HL-60 (cell line): ENCODE data around the gene SLCO2A1.

ENCODE experiments used
- DNase-seq, 2 experiments: peaks; one replicate each; pipeline ENCODE4 v3.0.0-alpha.2; 2010 to 2020; ENCODE audit warnings: low read depth in 1 of 2, low spot score in 1 of 2
- H3K27ac ChIP-seq: fragments of 250-450 bp; sonication (Bioruptor Pico); replicated peaks from 2 replicates; pipeline ENCODE4 v1.5.1; 2020; ENCODE audit warnings: mild to moderate bottlenecking, moderate library complexity
- H3K27me3 ChIP-seq: fragments of 250-450 bp; sonication (Bioruptor Pico); 2 replicates; pipeline ENCODE4 v1.5.1; 2021; ENCODE audit warnings: mild to moderate bottlenecking, moderate library complexity; ENCODE audit not compliant: insufficient read depth, poor library complexity, severe bottlenecking
- H3K4me3 ChIP-seq: replicated peaks from 2 replicates; pipeline ENCODE4 v1.5.1; 2011; ENCODE audit warnings: mild to moderate bottlenecking, control low read depth, low read length; ENCODE audit not compliant: insufficient read depth
- GABPA ChIP-seq: IDR thresholded peaks from 2 replicates; pipeline ENCODE4 v1.6.1; 2012; ENCODE audit warnings: low read depth
- POLR2AphosphoS5 ChIP-seq: IDR thresholded peaks from 2 replicates; pipeline ENCODE4 v1.6.1; 2012; ENCODE audit warnings: low read depth
- SPI1 ChIP-seq: IDR thresholded peaks from 2 replicates; pipeline ENCODE4 v1.6.1; 2012; ENCODE audit warnings: low read depth, mild to moderate bottlenecking, borderline replicate concordance
- TF ChIP-seq, protein P1 (sequence below): IDR thresholded peaks from 2 replicates; pipeline ENCODE4 v1.6.1; 2012; ENCODE audit warnings: low read depth; ENCODE audit not compliant: insufficient replicate concordance
- TF ChIP-seq, protein P2 (sequence below): IDR thresholded peaks from one replicate; pipeline ENCODE4 v1.5.1; 2011; ENCODE audit warnings: low read length, control low read depth, inconsistent platforms; ENCODE audit not compliant: insufficient read depth

SLCO2A1 gene

DNA sequence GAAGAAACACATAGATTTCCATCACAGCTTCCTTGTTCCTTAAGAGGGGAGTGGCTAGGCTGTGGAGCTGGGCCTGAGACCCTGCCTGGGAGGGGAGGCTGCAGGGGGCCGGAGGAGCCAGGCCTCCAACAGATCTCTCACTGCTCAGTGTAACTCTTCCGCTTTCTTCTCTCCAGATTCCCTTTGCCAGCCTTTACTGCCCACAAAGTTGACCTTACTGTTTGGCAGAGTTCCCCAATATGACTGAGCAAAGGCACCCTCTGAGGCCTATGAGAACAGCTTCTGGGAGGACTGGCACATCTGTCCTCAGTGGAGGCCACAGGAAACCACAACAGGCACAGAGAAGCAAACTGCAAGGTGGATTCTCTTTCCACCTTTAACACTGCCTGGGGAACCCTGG, 38.1 kb downstream of the SLCO2A1 start:
- peak; percentile 43 to 92 for DNase-seq
- peak; percentile 90 for TF ChIP-seq POLR2AphosphoS5
- TF ChIP-seq, protein P1, sequence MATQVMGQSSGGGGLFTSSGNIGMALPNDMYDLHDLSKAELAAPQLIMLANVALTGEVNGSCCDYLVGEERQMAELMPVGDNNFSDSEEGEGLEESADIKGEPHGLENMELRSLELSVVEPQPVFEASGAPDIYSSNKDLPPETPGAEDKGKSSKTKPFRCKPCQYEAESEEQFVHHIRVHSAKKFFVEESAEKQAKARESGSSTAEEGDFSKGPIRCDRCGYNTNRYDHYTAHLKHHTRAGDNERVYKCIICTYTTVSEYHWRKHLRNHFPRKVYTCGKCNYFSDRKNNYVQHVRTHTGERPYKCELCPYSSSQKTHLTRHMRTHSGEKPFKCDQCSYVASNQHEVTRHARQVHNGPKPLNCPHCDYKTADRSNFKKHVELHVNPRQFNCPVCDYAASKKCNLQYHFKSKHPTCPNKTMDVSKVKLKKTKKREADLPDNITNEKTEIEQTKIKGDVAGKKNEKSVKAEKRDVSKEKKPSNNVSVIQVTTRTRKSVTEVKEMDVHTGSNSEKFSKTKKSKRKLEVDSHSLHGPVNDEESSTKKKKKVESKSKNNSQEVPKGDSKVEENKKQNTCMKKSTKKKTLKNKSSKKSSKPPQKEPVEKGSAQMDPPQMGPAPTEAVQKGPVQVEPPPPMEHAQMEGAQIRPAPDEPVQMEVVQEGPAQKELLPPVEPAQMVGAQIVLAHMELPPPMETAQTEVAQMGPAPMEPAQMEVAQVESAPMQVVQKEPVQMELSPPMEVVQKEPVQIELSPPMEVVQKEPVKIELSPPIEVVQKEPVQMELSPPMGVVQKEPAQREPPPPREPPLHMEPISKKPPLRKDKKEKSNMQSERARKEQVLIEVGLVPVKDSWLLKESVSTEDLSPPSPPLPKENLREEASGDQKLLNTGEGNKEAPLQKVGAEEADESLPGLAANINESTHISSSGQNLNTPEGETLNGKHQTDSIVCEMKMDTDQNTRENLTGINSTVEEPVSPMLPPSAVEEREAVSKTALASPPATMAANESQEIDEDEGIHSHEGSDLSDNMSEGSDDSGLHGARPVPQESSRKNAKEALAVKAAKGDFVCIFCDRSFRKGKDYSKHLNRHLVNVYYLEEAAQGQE: no peak
- TF ChIP-seq GABPA: no peak
- TF ChIP-seq, protein P2, sequence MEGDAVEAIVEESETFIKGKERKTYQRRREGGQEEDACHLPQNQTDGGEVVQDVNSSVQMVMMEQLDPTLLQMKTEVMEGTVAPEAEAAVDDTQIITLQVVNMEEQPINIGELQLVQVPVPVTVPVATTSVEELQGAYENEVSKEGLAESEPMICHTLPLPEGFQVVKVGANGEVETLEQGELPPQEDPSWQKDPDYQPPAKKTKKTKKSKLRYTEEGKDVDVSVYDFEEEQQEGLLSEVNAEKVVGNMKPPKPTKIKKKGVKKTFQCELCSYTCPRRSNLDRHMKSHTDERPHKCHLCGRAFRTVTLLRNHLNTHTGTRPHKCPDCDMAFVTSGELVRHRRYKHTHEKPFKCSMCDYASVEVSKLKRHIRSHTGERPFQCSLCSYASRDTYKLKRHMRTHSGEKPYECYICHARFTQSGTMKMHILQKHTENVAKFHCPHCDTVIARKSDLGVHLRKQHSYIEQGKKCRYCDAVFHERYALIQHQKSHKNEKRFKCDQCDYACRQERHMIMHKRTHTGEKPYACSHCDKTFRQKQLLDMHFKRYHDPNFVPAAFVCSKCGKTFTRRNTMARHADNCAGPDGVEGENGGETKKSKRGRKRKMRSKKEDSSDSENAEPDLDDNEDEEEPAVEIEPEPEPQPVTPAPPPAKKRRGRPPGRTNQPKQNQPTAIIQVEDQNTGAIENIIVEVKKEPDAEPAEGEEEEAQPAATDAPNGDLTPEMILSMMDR: no peak
- peak; percentile 85; the same call in 1 of the 2 replicates for TF ChIP-seq SPI1
- no peaks in the 10 kb centered on the region for H3K27me3 ChIP-seq
- H3K4me3 ChIP-seq: no peak overlapping the region
- peak overlapping the region; percentile 56 for H3K27ac ChIP-seq

DNA sequence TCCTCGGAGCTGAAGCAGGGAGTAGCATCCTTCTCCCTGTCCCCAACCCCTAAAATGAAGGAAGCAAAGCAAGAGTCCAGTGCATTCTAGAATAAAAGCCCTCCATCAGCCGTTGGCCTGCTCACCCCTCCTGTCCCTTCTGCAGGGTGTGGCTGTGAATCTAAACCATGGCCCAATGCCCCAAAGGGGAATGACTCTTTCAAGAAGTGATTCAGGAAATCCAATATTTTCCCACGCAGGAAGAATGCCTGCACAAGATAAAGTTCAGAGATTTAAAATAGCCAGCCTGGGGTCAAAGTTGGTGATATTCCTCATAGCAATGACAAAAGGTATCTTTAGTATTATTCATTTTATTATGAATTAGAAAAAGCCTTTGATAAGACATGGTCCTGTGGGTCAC, 38.5 kb downstream of the SLCO2A1 start:
- TF ChIP-seq POLR2AphosphoS5 (no peak), SPI1 (no peak), GABPA (no peak)
- TF ChIP-seq, protein P1: no peak
- TF ChIP-seq, protein P2: no peak
- H3K4me3 ChIP-seq: no peak overlapping the region
- H3K27ac ChIP-seq: peak overlapping the region; percentile 56
- DNase-seq: no peak
- H3K27me3 ChIP-seq: no peaks in the 10 kb centered on the region

DNA sequence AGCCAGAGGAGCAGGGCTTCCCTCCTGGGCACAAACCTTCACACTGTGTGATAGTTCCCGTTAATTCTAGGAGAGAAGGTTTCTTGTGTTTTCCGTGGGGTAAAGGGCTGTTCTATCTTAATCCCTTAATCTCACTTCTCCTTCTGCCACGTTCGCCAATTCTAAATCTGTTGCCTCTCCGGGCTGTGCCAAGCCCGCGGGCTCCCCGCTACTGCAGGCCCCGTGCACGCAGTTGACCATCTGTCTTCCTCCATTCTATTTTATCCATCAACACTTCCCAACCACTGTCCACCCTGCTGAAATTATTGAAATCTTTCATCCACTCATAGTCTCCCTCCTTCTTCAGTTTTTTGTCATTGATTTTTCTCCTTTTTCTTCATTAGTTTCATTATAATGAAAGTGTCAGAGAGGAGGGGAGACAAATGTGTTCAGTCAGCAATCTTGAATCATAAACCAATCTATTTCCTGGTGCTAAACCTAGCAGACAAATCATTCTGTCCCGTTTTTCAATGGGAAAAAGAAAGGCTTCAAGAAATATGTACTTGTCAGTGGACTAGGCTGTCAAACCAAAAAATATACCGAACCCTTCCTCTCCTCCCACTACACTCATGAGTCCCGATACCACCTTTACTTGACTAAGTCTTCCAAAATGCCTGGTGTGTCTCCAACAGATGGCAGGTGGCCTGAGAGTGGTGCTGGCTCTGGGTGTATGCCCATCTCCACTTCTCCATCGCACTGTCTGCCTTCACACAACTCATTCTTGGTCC, 39.6 kb downstream of the SLCO2A1 start:
- TF ChIP-seq GABPA (no peak), SPI1 (no peak), POLR2AphosphoS5 (no peak)
- TF ChIP-seq, protein P1: no peak
- TF ChIP-seq, protein P2: no peak
- no peaks in the 10 kb centered on the region for H3K27me3 ChIP-seq
- no peak overlapping the region for H3K4me3 ChIP-seq
- no peak overlapping the region for H3K27ac ChIP-seq
- DNase-seq: no peak
